Posterior vena cava (tissue), 2 donors: ENCODE results near the gene GNAT3. TPM values are rescaled to one million over a fixed set of nuclear protein-coding genes. Genes with fewer than 3 reads are reported as not detected.

ENCODE experiments used
- DNase-seq: peaks from one replicate; pipeline ENCODE4 v3.0.0-alpha.2; 2020; ENCODE audit warnings: low spot score
- intact Hi-C, 2 donors: fragments of 100-400 bp; cut with DNase I; formaldehyde crosslinking; loops; one replicate each; pipeline versions ENCODE4 v1.14.1 to v1.14.2; 2022 to 2023
- long read RNA-seq, 2 donors: library from polyadenylated mRNA; unstranded; transcript quantifications; one replicate each; pipeline ENCODE4 v2.0.0, GENCODE V29; 2020 to 2021
- total RNA-seq, 2 donors: library from RNA; stranded (reverse); fragmentation: NEBNext Ultra II Directional; extraction: Animal tissue kit (Norgen Biotek cat#: 25700); gene quantifications; one replicate each; pipeline ENCODE4 v1.2.1, GENCODE V29; 2021
- donor health status: DM: yes; HTN: yes; CAD: no.
- donor health status: DM: yes; HTN: yes; CAD: no.

Gene GNAT3
- total RNA-seq = not detected
- long read RNA-seq, donor 1 = 0 reads
- long read RNA-seq, donor 2 = 0 reads

GRCh38 chr7:80511964-80512363 is at the start of gene GNAT3:
TSS of gene GNAT3 (minus strand) at chr7:80512064. CDS start at chr7:80511926, 138 bp downstream.
- intact Hi-C loops = no loop called here
- no peak for DNase-seq

GRCh38 chr7:80558116-80558515 is 46.3 kb upstream of the GNAT3 start:
- intact Hi-C loops = no loop called here
- no peak for DNase-seq

GRCh38 chr7:80552031-80552694 is 40.3 kb upstream of the GNAT3 start:
- intact Hi-C loops = no loop called here

GRCh38 chr7:80550005-80550404 is 38.1 kb upstream of the GNAT3 start:
- DNase-seq = no peak
- intact Hi-C loops = no loop called here

More at GRCh38 chr7:80552031-80552694, 40.3 kb upstream of the GNAT3 start:
- no peak for DNase-seq

GRCh38 chr7:80548840-80549530 is 37.1 kb upstream of the GNAT3 start:
- intact Hi-C loops = loop anchor here in 1 of 2 donors (10.0 kb wide), 1 partner anchor 106 kb away; no protein-coding TSS in a partner anchor
- no peak for DNase-seq

GRCh38 chr7:80542398-80542797 is 30.5 kb upstream of the GNAT3 start:
- intact Hi-C loops = loop anchor here in 1 of 2 donors (10.0 kb wide), 1 partner anchor 112 kb away; no protein-coding TSS in a partner anchor
- no peak for DNase-seq

GRCh38 chr7:80540836-80541235 is 29.0 kb upstream of the GNAT3 start:
- intact Hi-C loops = loop anchor here in 1 of 2 donors (10.0 kb wide), 1 partner anchor 114 kb away; no protein-coding TSS in a partner anchor

GRCh38 chr7:80537091-80537490 is 25.2 kb upstream of the GNAT3 start:
- DNase-seq = no peak
- intact Hi-C loops = no loop called here

More at GRCh38 chr7:80540836-80541235, 29.0 kb upstream of the GNAT3 start:
- DNase-seq = no peak

GRCh38 chr7:80536426-80536825 is 24.6 kb upstream of the GNAT3 start:
- intact Hi-C loops = no loop called here
- no peak for DNase-seq

GRCh38 chr7:80533287-80533686 is 21.4 kb upstream of the GNAT3 start:
- intact Hi-C loops = no loop called here
- no peak for DNase-seq

- intact Hi-C loops = no loop called here
- no peak for DNase-seq
Measured at GRCh38 chr7:80532153-80532552, 20.3 kb upstream of the GNAT3 start.

- DNase-seq = no peak
- intact Hi-C loops = no loop called here
Measured at GRCh38 chr7:80530136-80530535, 18.3 kb upstream of the GNAT3 start.

- intact Hi-C loops = no loop called here
Measured at GRCh38 chr7:80529362-80529761, 17.5 kb upstream of the GNAT3 start.

GRCh38 chr7:80528689-80529088 is 16.8 kb upstream of the GNAT3 start:
- no peak for DNase-seq
- intact Hi-C loops = no loop called here

More at GRCh38 chr7:80529362-80529761, 17.5 kb upstream of the GNAT3 start:
- no peak for DNase-seq

GRCh38 chr7:80526472-80526871 is 14.6 kb upstream of the GNAT3 start:
- no peak for DNase-seq
- intact Hi-C loops = no loop called here

GRCh38 chr7:80524693-80525092 is 12.8 kb upstream of the GNAT3 start:
- intact Hi-C loops = no loop called here
- no peak for DNase-seq

- no peak for DNase-seq
- intact Hi-C loops = no loop called here
Measured at GRCh38 chr7:80521809-80522208, 9.9 kb upstream of the GNAT3 start.

- no peak for DNase-seq
- intact Hi-C loops = no loop called here
Measured at GRCh38 chr7:80520199-80520598, 8.3 kb upstream of the GNAT3 start.

GRCh38 chr7:80517282-80517747 is 5.5 kb upstream of the GNAT3 start:
- no peak for DNase-seq
- intact Hi-C loops = no loop called here

GRCh38 chr7:80515298-80515697 is 3.4 kb upstream of the GNAT3 start:
- intact Hi-C loops = no loop called here
- no peak for DNase-seq

GRCh38 chr7:80510021-80510420 is 1.8 kb downstream of the GNAT3 start:
- intact Hi-C loops = no loop called here
- no peak for DNase-seq
